H1 (cell line): ENCODE data around the gene DLG1. TPM values are rescaled to one million over a fixed set of nuclear protein-coding genes. Genes with fewer than 3 reads are reported as not detected.

Experiments
- HDAC6 ChIP-seq: IDR thresholded peaks from one replicate; pipeline ENCODE4 v1.7.1; 2012; ENCODE audit warnings: low read depth, mild to moderate bottlenecking, inconsistent platforms, low read length, moderate library complexity
- PHF8 ChIP-seq: fragments of 200-600 bp; sonication (generic); conservative IDR thresholded peaks from 2 replicates; pipeline ENCODE4 v1.7.1; 2012; ENCODE audit warnings: low read depth, mild to moderate bottlenecking, inconsistent platforms, low read length, moderate library complexity
- SP1 ChIP-seq: IDR thresholded peaks from 2 replicates; pipeline ENCODE4 v1.6.1; 2011; ENCODE audit warnings: low read depth, low read length
- ZNF274 ChIP-seq: IDR thresholded peaks from 2 replicates; pipeline ENCODE4 v1.7.0; 2012; ENCODE audit warnings: low read length, borderline replicate concordance; ENCODE audit errors: extremely low read depth
- polyA plus RNA-seq, 7 experiments: library from polyadenylated mRNA; depleted of rRNA in 3 of 7; stranded (reverse) in 5 of 7; unstranded in 2 of 7; fragments of >200 nt in 5 of 7; fragments of 200-250 nt in 2 of 7; gene quantifications; 1 replicate in 5 of 7; 2 replicates in 1 of 7; 4 replicates in 1 of 7; pipeline versions ENCODE4 v1.2.1 to v1.2.3, GENCODE V29; 2011 to 2013; ENCODE audit warnings: missing spikeins in 2 of 7, mixed read lengths in 2 of 7
- total RNA-seq: library from RNA; stranded (reverse); fragmentation: NEBNext Ultra II Directional; extraction: Animal tissue kit (Norgen Biotek cat#: 25700); gene quantifications from 2 replicates; pipeline ENCODE4 v1.2.1, GENCODE V29; 2021

Gene DLG1
- total and polyA plus RNA-seq, 2 of the 8 experiments (the other 6 are each of a cell fraction or from before 2014, with no cell fraction given) = 13.4 to 78.8 TPM

- TF ChIP-seq ZNF274 (no peak), HDAC6 (no peak), SP1 (no peak), PHF8 (no peak)
Measured at GRCh38 chr3:197025736-197026480, 272.5 kb downstream of the DLG1 start (continued).
